Measurements from ENCODE around the gene AHCYL2.
"Not testable (repeated sequence)": the region's sequence is repeated elsewhere in the genome, so short reads cannot be mapped to it uniquely, and the experiment has no call there.

The AHCYL2 gene

GRCh38 chr7:129212126-129212525, 12.7 kb upstream of the AHCYL2 start:
- ChIA-PET CTCF (interaction anchor here (1.5 to 12.9 kb wide), 4 partner anchors 10 to 262 kb away, joined by 3 to 297 read pairs (median 42); no protein-coding TSS in a partner anchor), POLR2A (no interaction called here)
- no peak for DNase-seq (ENCODE audit: low read depth, low spot score)

GRCh38 chr7:129212596-129212995, 12.2 kb upstream of the AHCYL2 start:
- H3K4me3 ChIP-seq (ENCODE audit: low read depth, low read length) = no peak overlapping the region
- TF ChIP-seq CTCF (IDR thresholded peaks at IDR 0.05; ENCODE audit: insufficient read depth, low read length, missing control alignments) = no peak
- ChIA-PET POLR2A (no interaction called here), CTCF (interaction anchor here (0.7 to 12.9 kb wide), 6 partner anchors 9 to 235 kb away, joined by 3 to 297 read pairs (median 14); no protein-coding TSS in a partner anchor)
- no peak for DNase-seq (ENCODE audit: low read depth, low spot score)

More at GRCh38 chr7:129212126-129212525, 12.7 kb upstream of the AHCYL2 start:
- H3K4me3 ChIP-seq (ENCODE audit: low read depth, low read length) = no peak overlapping the region
- TF ChIP-seq CTCF (IDR thresholded peaks at IDR 0.05; ENCODE audit: insufficient read depth, low read length, missing control alignments) = no peak

GRCh38 chr7:129213828-129214227, 11.0 kb upstream of the AHCYL2 start:
- ChIA-PET CTCF (interaction anchor here (0.6 to 12.9 kb wide), 16 partner anchors 8 to 431 kb away, joined by 3 to 297 read pairs (median 4); no protein-coding TSS in a partner anchor), POLR2A (no interaction called here)
- no peak for TF ChIP-seq CTCF (IDR thresholded peaks at IDR 0.05; ENCODE audit: insufficient read depth, low read length, missing control alignments)
- no peak overlapping the region for H3K4me3 ChIP-seq (ENCODE audit: low read depth, low read length)
- DNase-seq (ENCODE audit: low read depth, low spot score) = no peak

GRCh38 chr7:129215691-129216090, 9.1 kb upstream of the AHCYL2 start:
- DNase-seq (ENCODE audit: low read depth, low spot score); H3K4me3 ChIP-seq (ENCODE audit: low read depth, low read length); POLR2A ChIA-PET: not testable (repeated sequence)
- CTCF ChIA-PET = interaction anchor here (0.8 to 12.9 kb wide), 3 partner anchors 50 to 256 kb away, joined by 3 to 297 read pairs (median 5); no protein-coding TSS in a partner anchor

- POLR2A ChIA-PET; H3K4me3 ChIP-seq (ENCODE audit: low read depth, low read length); DNase-seq (ENCODE audit: low read depth, low spot score): not testable (repeated sequence)
- CTCF ChIA-PET = interaction anchor here (0.8 to 12.9 kb wide), 6 partner anchors 51 to 255 kb away, joined by 3 to 297 read pairs (median 85); no protein-coding TSS in a partner anchor
Measured at GRCh38 chr7:129216101-129216715, 8.6 kb upstream of the AHCYL2 start.

- DNase-seq (ENCODE audit: low read depth, low spot score); H3K4me3 ChIP-seq (ENCODE audit: low read depth, low read length); POLR2A ChIA-PET: not testable (repeated sequence)
- CTCF ChIA-PET = interaction anchor here (0.9 to 7.9 kb wide), 24 partner anchors 8 to 430 kb away, joined by 3 to 227 read pairs (median 19); no protein-coding TSS in a partner anchor
Measured at GRCh38 chr7:129216821-129217416, 7.9 kb upstream of the AHCYL2 start.

- ChIA-PET POLR2A (interaction anchor here (1.1 kb wide), 1 partner anchor 393 kb away, joined by 3 read pairs; the partner anchor contains the start of gene NRF1), CTCF (interaction anchor here (0.7 to 7.9 kb wide), 80 partner anchors 10 to 792 kb away, joined by 3 to 227 read pairs (median 6); no protein-coding TSS in a partner anchor)
- peak; percentile 86 for TF ChIP-seq CTCF (IDR thresholded peaks at IDR 0.05; ENCODE audit: insufficient read depth, low read length, missing control alignments)
- no peak overlapping the region for H3K4me3 ChIP-seq (ENCODE audit: low read depth, low read length)
- DNase-seq (ENCODE audit: low read depth, low spot score) = no peak
Measured at GRCh38 chr7:129218514-129219062, 6.2 kb upstream of the AHCYL2 start.

- ChIA-PET CTCF (interaction anchor here (0.6 to 7.9 kb wide), 73 partner anchors 8 to 792 kb away, joined by 3 to 227 read pairs (median 6); no protein-coding TSS in a partner anchor), POLR2A (interaction anchor here (1.1 kb wide), 1 partner anchor 393 kb away, joined by 3 read pairs; the partner anchor contains the start of gene NRF1)
- not testable (repeated sequence) for DNase-seq (ENCODE audit: low read depth, low spot score); H3K4me3 ChIP-seq (ENCODE audit: low read depth, low read length)
Measured at GRCh38 chr7:129219166-129219565, 5.7 kb upstream of the AHCYL2 start.

All from AG04449 (cell line).